Loucy (cell line): ENCODE measurements around the gene NRF1.

Experiments used
- CTCF ChIP-seq: fragments of 200-600 bp; sonication (generic); conservative IDR thresholded peaks from 2 replicates; pipeline ENCODE4 v1.5.1; 2014; ENCODE audit warnings: mild to moderate bottlenecking, antibody characterized with exemption, low read length
- EZH2phosphoT487 ChIP-seq: fragments of 200-600 bp; IDR thresholded peaks from 2 replicates; pipeline ENCODE4 v1.6.1; 2018; ENCODE audit warnings: antibody characterized with exemption, mild to moderate bottlenecking, moderate library complexity, borderline replicate concordance

- TF ChIP-seq CTCF = no peak
- no peak for TF ChIP-seq EZH2phosphoT487
These were observed 38.7 kb downstream of the NRF1 start for GRCh38 chr7:129650056-129650758.
